ENCODE data around the gene JMJD8. TPM values are rescaled to one million over a fixed set of nuclear protein-coding genes. Genes with fewer than 3 reads are reported as not detected.

The JMJD8 gene
- total RNA-seq, result 10 to 100 TPM; 30.5 to 37.1 TPM

GRCh38 chr16:684071-684794 is at the start of gene JMJD8:
Gene JMJD8 (minus strand): TSS chr16:684334. CDS start chr16:684319, 15 bp downstream.
- Mint-ChIP-seq H3K9me3 (ENCODE audit: low read depth) (no peaks in the 10 kb centered on the region), H3K27me3 (no peaks in the 10 kb centered on the region), H3K27ac (peak within 1 kb of the TSS; percentile 75), H3K4me3 (peak within 1 kb of the TSS; percentile 66), H3K36me3 (peaks cover 7% of the 10 kb centered on the region), H3K4me1 (peaks cover 41% of the 10 kb centered on the region)
- CTCF ChIA-PET, result interaction anchor here (0.6 to 1.2 kb wide), 3 partner anchors 14 to 31 kb away, joined by 3 to 4 read pairs (median 3); partner anchors contain the start of genes METRN and RHOT2
- DNase-seq (peak; percentile 98), ATAC-seq (peak; percentile 73)

- Mint-ChIP-seq H3K4me3 (no peak overlapping the region), H3K4me1 (peaks cover 36% of the 10 kb centered on the region), H3K27ac (no peak overlapping the region), H3K27me3 (no peaks in the 10 kb centered on the region), H3K36me3 (peaks cover 6% of the 10 kb centered on the region), H3K9me3 (ENCODE audit: low read depth) (no peaks in the 10 kb centered on the region)
- CTCF ChIA-PET, result interaction anchor here (1.0 to 3.5 kb wide), 5 partner anchors 8 to 22 kb away, joined by 3 to 17 read pairs (median 8); partner anchors contain the start of genes CCDC78 and HAGHL
- DNase-seq (peak; percentile 45), ATAC-seq (no peak)
Measured at GRCh38 chr16:733382-734207, 49.5 kb upstream of the JMJD8 start.

GRCh38 chr16:732936-733335 is 48.8 kb upstream of the JMJD8 start:
- no peak overlapping the region for H3K4me3 Mint-ChIP-seq
- DNase-seq, result no peak
- ATAC-seq, result no peak
- no peaks in the 10 kb centered on the region for H3K27me3 Mint-ChIP-seq
- no peak overlapping the region for H3K27ac Mint-ChIP-seq
- peaks cover 4% of the 10 kb centered on the region for H3K36me3 Mint-ChIP-seq
- no peaks in the 10 kb centered on the region for H3K9me3 Mint-ChIP-seq (ENCODE audit: low read depth)
- CTCF ChIA-PET, result interaction anchor here (1.0 to 2.1 kb wide), 4 partner anchors 13 to 23 kb away, joined by 3 to 8 read pairs (median 3); no protein-coding TSS in a partner anchor
- peaks cover 34% of the 10 kb centered on the region for H3K4me1 Mint-ChIP-seq

GRCh38 chr16:732332-732731 is 48.2 kb upstream of the JMJD8 start:
- H3K27ac Mint-ChIP-seq, result no peak overlapping the region
- H3K27me3 Mint-ChIP-seq, result no peaks in the 10 kb centered on the region
- no peak for ATAC-seq
- H3K36me3 Mint-ChIP-seq, result peaks cover 2% of the 10 kb centered on the region
- H3K4me3 Mint-ChIP-seq, result no peak overlapping the region
- CTCF ChIA-PET, result interaction anchor here (1.1 to 2.1 kb wide), 6 partner anchors 8 to 22 kb away, joined by 3 to 8 read pairs (median 3); partner anchors contain the start of genes ANTKMT and CIAO3
- no peaks in the 10 kb centered on the region for H3K9me3 Mint-ChIP-seq (ENCODE audit: low read depth)
- DNase-seq, result no peak
- peaks cover 30% of the 10 kb centered on the region for H3K4me1 Mint-ChIP-seq

GRCh38 chr16:730666-731509 is 46.8 kb upstream of the JMJD8 start:
- Mint-ChIP-seq H3K27ac (no peak overlapping the region), H3K4me1 (peaks cover 18% of the 10 kb centered on the region), H3K9me3 (ENCODE audit: low read depth) (no peaks in the 10 kb centered on the region), H3K4me3 (no peak overlapping the region), H3K27me3 (no peaks in the 10 kb centered on the region), H3K36me3 (no peaks in the 10 kb centered on the region)
- ATAC-seq, result no peak
- DNase-seq, result peak; percentile 40
- CTCF ChIA-PET, result interaction anchor here (1.0 to 2.1 kb wide), 6 partner anchors 10 to 21 kb away, joined by 3 to 8 read pairs (median 4); partner anchors contain the start of genes ANTKMT, CIAO3 and METRN

- Mint-ChIP-seq H3K9me3 (ENCODE audit: low read depth) (no peaks in the 10 kb centered on the region), H3K36me3 (no peaks in the 10 kb centered on the region), H3K27me3 (no peaks in the 10 kb centered on the region), H3K4me3 (no peak overlapping the region), H3K4me1 (peaks cover 10% of the 10 kb centered on the region), H3K27ac (no peak overlapping the region)
- no peak for ATAC-seq
- CTCF ChIA-PET, result interaction anchor here (0.9 to 1.4 kb wide), 4 partner anchors 9 to 15 kb away, joined by 3 to 6 read pairs (median 4); partner anchors contain the start of genes ANTKMT, CIAO3 and METRN
- peak; percentile 40 for DNase-seq
Measured at GRCh38 chr16:729768-730665, 45.9 kb upstream of the JMJD8 start.

- ATAC-seq (no peak), DNase-seq (no peak)
- no peaks in the 10 kb centered on the region for H3K27me3 Mint-ChIP-seq
- no peaks in the 10 kb centered on the region for H3K36me3 Mint-ChIP-seq
- CTCF ChIA-PET, result interaction anchor here (0.9 to 1.4 kb wide), 2 partner anchors 8 to 9 kb away, joined by 3 to 4 read pairs; partner anchors contain the start of gene ANTKMT
- H3K4me3 Mint-ChIP-seq, result no peak overlapping the region
- H3K4me1 Mint-ChIP-seq, result peaks cover 4% of the 10 kb centered on the region
- no peak overlapping the region for H3K27ac Mint-ChIP-seq
- no peaks in the 10 kb centered on the region for H3K9me3 Mint-ChIP-seq (ENCODE audit: low read depth)
Measured at GRCh38 chr16:728890-729744, 45.0 kb upstream of the JMJD8 start.

GRCh38 chr16:728131-728889 is 44.2 kb upstream of the JMJD8 start:
- ATAC-seq (peak; percentile 71), DNase-seq (peak; percentile 79)
- Mint-ChIP-seq H3K4me1 (peaks cover 4% of the 10 kb centered on the region), H3K36me3 (no peaks in the 10 kb centered on the region), H3K9me3 (ENCODE audit: low read depth) (no peaks in the 10 kb centered on the region), H3K4me3 (no peak overlapping the region), H3K27me3 (no peaks in the 10 kb centered on the region), H3K27ac (no peak overlapping the region)
- CTCF ChIA-PET, result interaction anchor here (1.2 to 5.8 kb wide), 3 partner anchors 10 to 16 kb away, joined by 3 to 33 read pairs (median 6); partner anchors contain the start of gene METRN

GRCh38 chr16:727291-727977 is 43.3 kb upstream of the JMJD8 start:
- Mint-ChIP-seq H3K27me3 (no peaks in the 10 kb centered on the region), H3K4me1 (peaks cover 4% of the 10 kb centered on the region), H3K9me3 (ENCODE audit: low read depth) (no peaks in the 10 kb centered on the region), H3K36me3 (no peaks in the 10 kb centered on the region), H3K4me3 (peak overlapping the region; percentile 56), H3K27ac (no peak overlapping the region)
- DNase-seq (peak; percentile 66), ATAC-seq (peak; percentile 31)
- CTCF ChIA-PET, result interaction anchor here (1.1 to 5.8 kb wide), 4 partner anchors 11 to 15 kb away, joined by 3 to 33 read pairs (median 4); partner anchors contain the start of genes CIAO3 and METRN
